ENCODE data around the gene PHYHD1.
"Not testable (repeated sequence)": the region's sequence is repeated elsewhere in the genome, so short reads cannot be mapped to it uniquely, and the experiment has no call there.

The PHYHD1 gene

DNA sequence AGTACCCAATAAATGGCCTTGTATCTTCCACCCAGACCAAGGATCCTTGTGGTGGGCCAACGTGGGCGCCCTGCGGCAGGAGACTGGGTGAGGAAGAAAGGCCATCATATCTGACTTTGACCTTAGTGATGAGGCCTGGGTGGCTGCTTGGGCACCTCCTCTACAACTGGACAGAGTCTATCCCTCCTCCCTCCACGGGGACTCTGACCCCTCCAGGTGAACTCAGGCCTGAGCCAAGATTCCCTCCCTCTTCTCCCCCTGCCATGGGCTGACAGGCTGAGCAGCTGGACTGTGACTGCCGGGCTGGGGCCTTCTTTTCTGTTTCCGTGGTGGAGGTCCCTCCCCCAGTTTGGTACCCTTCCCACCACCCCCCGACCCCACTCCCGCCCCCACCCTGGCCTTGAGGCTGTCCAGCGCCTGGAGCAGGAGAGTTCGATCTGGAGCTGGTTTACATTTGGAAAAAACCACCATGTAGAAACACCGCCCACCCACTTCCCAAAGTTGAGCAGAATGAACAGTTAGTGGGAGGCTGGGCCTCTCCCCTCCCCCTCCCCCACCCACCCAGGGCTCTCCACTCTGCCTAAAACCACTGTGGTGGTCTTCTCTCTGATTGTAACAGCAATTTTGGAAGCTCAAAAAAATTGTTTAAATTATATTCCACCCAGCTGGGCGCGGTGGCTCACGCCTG lies 1.2 kb upstream of the PHYHD1 start:
- DNase-seq, result no peak

DNA sequence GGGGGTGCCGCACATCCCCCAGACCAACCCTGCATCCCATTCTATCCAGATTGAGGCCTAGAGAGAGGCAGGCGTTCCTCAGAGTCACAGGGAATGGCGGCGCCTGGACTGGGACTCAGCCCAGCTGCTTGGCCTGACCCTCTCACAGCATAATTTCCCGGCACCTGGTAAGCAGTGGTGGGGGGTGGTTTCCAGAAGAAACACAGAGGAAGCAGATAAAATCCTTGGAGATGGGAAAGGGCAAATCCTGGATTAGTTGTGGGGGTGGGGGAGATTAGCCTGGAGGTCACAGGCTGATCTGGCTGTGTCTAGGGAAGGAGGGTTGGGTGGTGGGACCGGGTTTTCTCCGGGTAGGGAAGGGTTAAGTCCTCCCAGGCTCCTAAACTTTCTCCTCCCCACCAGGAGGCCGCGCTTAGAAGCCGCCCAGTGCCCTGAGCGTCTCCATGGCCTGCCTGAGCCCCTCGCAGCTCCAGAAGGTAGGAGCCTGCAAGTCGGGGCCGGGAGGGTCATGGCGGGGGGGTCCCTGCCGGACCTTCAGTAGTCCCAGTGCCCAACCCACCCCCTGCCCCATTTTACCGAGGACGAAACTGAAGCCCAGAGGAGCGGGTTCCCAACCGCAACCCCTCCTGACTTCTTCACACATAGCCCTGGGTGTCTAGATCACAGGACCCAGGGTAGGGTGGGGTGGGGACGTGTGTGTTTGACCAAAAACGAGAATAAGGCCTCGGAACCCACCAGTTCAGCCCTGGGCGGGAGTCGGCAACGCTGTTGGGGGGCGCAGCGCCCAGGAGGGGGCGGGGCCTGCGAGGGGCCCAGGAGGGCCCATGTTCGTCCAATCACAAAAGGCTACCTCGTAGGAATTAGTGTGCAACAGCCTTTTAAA lies 1.3 kb downstream of the PHYHD1 start:
- DNase-seq, result peak in 14 of 51 donors; percentile 10 to 52 (median 30)

DNA sequence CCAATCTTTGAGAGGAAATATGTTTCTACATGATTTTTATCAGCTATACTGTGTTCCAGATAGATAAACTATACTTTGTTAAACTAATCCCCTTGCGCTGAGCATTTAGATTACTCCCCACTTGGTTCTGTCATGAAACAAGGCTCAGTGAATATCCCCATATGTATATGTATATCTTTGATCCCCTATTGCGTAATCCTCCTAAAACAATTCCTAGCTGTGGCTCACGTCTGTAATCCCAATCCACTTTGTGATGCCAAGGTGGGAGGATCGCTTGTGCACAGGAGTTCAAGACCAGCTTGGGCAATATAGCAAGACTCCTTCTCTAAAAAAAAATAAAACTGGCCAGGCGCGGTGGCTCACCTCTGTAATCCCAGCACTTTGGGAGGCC lies 2.7 kb downstream of the PHYHD1 start:
- DNase-seq, result no peak

DNA sequence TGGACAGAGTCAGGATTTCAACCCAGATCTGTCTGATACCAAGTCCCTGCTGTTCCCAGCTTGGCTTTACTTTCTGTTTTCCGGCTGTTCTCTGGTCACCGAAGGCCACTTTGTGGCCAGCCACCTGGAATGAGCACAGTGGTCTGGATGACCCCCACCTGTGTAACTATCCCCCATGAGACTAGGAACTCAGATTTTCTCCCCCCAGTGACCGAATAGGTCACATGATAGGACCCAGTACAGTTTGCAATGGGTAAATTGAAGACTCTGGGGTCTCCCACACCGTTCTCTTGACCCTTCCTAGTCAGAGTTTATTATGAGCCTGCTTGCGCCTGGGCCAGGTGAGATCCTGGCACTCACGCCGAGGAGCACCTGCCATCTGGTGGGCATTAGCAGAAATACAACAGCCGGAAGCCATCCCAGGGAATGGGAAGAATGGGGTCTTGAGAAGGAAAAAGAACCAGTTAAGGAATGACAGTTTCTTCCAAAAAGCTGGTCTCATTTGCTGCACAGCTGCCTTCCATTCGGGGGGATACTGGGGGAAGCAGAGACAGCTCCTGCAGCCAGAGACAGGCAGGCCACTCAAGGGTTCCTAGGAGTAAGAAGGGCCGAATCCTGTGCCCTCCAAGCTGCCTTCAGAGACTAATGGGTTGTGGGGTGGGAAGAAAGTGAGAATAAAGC lies 7.1 kb downstream of the PHYHD1 start:
- DNase-seq, result peak in 25 of 51 donors; percentile 8 to 58 (median 32)

DNA sequence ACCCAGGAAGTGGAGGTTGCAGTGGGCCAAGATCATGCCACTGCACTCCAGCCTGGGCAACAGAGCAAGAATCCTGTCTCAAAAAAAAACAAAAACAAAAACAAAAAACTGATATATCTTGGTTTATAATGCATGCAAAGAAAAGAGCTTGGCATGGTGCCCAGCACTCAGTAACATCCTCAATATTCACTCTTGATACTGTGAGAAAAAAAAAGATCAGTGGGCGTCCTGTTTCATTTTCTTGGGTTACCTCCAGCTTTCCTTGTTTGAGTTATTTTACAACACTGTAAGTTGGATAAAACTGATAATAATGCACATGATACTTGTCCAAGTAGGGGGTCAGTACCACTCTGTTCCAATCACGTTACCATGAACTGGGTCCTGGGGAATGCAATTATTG lies 7.8 kb downstream of the PHYHD1 start:
- DNase-seq, result no peak

DNA sequence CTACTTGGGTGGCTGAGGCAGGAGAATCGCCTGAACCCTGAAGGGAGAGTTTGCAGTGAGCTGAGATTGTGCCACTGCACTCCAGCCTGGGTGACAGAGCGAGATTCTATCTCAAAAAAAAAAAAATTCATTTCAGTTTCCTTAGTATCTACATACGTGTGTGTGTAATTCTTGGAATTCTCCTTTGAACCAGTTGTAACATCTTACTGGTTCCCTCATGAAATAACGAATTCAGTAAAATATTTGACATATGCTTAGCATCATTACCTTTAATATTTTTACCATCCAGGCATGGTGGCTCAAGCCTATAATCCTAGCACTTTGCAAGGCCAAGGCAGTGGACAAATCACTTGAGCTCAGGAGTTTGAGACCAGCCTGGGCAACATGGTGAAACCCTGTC lies 8.8 kb downstream of the PHYHD1 start:
- no peak for DNase-seq

DNA sequence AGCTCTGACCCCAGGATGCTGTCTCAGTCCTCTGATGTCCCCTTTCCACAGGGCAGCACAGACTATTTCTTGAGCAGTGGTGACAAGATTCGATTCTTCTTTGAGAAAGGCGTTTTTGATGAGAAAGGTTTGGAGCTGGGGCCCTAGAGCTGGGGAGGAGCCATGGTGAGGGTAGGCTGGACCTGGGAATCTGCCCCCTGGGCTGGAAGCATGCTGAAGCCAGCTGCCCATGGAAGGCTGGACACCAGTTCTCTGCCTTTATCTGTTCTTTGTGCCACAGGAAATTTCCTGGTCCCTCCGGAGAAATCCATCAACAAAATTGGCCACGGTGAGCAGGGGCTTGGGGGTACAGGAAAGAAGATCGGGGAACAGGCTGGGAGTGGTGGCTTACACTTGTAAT lies 12.9 kb downstream of the PHYHD1 start:
- DNase-seq, result no peak

DNA sequence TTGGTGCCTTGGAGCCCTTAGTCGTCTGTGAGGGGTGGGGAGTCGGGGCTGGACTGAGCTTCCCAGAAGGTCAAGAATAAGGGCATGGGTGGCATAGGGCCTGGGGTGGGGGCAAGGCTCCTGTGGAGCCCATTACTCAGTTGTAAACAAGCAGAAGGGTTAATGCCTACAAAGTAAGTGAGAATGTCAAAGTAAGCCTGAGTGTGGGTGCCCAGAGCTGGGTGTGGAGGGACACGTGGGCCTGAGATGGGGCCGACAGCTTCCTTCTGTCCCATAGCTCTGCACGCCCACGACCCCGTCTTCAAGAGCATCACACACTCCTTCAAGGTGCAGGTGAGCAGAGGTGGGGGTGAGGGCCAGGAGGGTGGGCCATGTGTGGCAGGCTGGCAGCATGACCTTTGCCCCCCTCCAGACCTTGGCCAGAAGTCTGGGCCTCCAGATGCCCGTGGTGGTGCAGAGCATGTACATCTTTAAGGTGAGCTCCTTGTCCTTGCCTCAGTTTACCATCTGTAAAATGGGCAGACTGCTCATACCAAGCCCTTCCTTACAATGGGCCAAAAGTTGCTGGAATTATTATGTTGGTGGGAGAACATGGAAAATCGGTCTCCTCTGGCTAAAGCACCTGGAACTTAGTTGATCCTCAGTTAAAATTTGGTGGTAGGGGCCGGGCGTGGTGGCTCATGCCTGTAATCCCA lies 15.5 kb downstream of the PHYHD1 start:
- DNase-seq, result no peak

DNA sequence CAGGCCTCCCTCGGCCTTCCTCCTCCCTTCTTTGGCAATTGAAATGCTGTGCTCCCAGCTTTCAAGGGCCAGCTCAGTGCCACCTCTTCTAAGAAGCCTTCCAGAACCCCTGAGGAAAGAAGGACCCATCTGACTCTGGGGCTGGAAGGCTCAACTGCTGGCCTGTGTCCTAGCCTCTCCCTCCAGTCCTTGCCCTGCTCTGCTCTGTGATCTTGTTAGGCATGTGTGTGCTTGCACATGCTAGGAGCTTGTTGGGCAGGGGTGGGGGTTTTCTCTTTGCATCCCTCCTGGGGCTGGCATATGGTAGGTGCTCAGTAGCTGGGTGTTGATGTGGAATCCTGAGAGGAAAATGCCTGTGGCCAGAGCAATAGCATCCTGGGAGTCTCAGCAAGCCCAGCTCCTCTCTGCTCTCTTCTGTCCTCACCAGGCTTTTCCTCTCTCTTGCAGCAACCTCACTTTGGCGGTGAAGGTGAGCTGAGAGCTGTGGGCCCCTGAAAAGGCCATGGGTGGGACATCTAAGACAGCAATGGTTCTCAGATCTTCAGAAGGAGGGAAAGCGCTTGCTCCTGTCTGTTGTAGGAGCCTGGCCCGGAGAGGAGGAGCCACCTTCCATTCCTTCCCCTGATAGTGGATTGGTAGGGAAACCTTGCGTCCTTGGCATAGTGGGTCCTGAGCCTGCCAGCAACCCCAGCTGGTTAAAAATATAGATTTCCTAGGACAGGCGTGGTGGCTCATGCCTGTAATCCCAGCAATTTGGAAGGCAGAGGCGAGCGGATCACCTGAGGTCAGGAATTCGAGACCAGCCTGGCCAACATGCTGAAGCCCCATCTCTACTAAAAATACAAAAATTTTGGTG lies 16.8 kb downstream of the PHYHD1 start:
- no peak for DNase-seq

DNA sequence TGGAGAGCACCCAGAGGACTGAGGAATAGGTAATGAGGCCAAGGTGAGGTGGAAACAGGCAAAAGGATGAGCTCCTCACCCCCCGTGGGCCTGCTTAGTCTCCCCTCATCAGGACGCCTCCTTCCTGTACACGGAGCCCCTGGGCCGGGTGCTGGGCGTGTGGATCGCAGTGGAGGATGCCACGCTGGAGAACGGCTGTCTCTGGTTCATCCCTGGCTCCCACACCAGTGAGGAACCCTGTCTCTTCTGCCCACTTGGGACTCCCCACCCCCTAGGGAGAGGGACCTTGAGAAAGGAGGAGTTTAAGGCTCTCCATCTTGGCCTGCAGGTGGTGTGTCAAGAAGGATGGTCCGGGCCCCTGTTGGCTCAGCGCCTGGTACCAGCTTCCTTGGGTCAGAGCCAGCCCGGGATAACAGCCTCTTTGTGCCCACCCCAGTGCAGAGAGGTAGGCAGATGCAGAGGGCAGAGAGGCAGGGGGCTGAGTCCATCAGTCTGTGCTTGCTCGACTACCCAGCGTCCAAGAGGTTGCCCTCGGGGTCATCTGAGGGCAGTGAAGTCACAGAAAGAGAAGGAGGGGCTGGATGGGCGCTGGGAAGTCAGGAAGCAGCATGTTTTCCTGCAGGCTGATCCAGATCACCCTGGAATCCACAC lies 19.6 kb downstream of the PHYHD1 start:
- peak in 6 of 51 donors; percentile 10 to 48 (median 19) for DNase-seq

DNA sequence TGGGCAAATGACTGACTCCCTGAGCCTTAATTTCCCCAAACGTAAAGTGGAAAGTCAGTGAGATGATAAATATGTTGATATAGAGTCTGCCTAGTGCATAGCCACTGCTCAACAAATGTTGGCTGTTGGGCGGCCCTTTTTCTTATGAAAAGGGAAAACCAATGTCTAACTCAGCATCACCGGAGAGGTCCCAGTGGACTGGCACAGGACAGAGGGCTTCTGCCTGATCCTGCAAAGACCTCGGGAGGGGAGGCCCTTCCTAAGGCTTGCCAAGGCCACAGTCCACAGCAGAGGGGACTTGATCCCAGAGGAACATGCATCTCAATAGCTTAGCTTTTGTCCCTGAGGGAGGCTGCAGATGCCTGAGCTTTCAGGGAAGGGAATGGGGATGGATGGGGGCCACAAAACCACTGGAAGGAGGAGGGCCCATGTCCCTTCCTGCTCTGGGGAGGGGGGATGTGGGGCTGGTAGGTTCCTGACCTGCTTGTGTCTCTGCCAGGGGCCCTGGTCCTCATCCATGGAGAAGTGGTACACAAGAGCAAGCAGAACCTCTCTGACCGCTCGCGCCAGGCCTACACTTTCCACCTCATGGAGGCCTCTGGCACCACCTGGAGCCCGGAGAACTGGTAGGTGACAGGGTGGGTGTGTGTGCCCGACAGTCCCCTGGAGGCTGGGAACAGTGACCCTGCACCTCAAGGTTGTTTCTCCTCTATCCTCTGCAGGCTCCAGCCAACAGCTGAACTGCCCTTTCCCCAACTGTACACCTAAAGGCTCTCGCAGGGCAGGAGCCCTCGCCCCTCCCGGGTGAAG lies 20.4 kb downstream of the PHYHD1 start:
- no peak for DNase-seq

DNA sequence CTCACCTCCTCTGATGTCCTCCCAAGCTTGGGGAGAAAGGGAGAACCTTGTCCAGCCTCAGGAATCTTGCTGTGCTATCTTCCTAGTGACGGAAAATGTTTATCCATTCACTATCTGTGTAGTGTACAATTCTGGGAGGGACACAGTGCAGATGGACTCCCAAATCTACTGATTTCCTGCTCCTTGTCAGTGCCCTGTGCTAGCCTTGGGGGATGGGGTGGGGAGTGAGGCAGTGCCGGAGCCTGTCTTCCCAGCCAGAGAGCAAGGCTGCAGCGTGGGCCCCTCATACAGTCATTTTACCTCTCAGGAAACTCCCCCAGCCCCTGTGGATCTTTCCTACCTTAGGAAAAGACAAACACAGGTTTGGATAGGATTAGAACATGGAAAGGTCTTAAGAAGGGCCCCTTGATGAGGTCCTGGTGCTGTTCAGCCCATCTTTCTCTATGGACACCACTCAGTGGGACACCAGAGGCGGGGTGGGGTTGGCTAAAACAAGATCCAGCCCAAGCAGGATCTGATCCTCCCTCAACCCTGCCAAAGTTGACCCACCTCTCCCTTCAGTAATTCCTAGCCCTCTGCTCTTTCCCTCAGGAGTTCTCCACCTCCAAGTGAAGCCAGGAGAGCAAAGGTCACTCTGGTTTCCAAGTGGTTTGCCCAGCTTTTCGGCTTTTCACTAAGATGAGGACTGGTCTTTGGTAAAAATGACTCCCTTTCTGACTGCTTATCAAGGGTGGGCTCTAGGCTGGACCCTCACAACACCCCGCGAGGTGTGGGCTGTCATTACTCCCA lies 23.2 kb downstream of the PHYHD1 start:
- DNase-seq, result no peak

DNA sequence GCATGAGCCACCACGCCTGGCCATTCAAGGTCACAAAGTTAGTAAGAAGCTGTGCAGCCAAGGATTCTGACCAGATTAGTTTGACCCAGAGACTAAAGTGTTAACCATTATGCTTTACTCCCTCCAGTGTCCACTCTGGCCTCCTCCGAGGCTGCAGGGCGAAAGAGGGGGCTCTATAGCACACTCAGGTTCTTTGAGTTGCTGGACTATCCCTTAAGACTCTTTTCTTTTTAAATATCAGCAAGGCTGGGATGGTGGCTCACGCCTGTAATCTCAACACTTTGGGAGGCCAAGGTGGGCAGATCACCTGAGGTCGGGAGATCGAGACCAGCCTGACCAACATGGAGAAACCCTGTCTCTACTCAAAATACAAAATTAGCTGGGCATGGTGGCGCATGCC lies 24.2 kb downstream of the PHYHD1 start:
- not testable (repeated sequence) for DNase-seq

DNA sequence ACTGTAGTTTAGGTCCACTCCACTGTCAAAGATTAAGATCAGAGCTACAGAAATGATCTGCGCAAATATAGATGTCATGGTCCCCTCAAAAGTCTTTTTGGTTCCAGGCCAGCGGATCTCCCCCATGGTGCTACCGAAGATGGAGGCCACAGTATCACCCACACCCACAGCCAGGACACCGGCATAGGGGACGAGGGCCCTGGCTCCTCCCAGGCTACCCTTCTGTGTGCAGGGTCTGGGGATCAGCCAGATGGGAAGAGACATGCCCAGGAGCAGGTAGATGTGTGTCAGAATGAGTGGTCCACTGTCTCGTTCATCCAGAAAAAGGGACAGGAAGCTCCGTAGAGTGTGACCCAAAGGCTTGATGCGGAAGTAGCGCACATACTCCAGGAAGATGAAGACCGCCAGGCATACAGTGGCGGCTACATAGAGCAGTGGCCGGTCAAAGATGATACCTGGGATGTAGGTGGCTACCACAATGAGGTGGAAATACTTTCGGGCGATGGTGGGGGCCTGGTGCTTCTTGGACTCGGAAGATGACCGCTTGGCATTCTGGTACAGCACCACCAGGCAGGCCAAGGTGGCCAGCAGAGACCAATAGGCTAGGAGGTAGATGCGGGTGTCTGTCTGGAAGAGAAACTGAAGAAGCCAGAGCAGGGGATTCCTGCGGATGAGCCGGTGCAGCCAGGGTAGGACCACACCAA lies 25.2 kb downstream of the PHYHD1 start:
- DNase-seq, result no peak

DNA sequence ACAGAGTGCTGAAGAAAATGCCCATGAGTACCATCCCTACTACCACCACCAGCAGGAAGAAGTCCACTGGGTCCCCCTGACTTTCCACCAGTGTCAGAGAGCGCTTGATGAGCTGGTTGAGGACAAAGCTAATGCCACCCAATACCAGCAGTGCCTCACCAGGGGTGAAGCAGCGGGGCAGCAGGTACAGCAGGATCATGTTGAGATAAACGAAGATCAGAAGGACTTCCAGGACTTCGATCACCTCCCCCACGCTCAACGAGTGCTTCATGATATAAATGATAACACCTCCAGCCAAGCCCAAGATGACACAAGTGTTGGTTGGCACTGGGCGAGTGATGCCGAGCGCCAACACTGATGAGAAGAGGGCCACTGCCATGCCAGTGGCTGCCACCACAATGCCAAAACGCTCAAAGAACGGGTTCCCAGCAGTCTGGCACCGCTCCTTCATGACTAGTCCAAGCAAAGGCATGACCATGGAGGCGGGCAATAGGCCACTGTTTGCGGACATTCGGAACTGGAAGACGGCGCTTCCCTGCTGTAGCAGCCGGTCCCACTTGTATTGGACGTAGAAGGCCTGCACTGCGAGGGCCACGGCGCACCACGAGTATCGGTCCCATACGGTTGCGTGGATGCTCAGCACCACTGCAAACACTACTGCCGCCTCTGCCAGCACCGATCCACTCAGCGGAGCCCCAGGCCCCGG lies 25.9 kb downstream of the PHYHD1 start:
- DNase-seq, result peak in 20 of 51 donors; percentile 33 to 67 (median 54)

DNA sequence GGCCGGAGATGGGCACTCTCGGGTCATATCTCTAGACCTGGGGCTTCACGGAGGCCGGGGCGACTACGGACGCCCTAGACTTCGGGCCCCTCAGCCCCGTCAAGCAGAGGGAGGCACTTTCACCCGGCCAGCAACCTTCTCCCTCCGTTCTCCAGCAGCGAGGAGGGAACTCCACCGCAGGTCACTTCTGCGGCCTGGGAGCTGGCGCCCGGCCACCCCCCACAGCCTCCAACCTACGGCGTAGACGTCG lies 26.4 kb downstream of the PHYHD1 start:
- DNase-seq, result peak in 1 of 51 donors; percentile 49
